AG10803 (cell line): ENCODE measurements around the gene DNHD1.

Source experiments
- DNase-seq: peaks from one replicate; pipeline ENCODE4 v3.0.0; 2010; ENCODE audit warnings: low read depth
- H3K4me3 ChIP-seq: 2 replicates; pipeline ENCODE4 v1.5.1; 2011; ENCODE audit warnings: mild to moderate bottlenecking, low read length, control low read depth
- CTCF ChIP-seq: conservative IDR thresholded peaks from 2 replicates; pipeline ENCODE4 v1.5.1; 2011; ENCODE audit warnings: mild to moderate bottlenecking, low read length, control low read depth, inconsistent platforms

The DNHD1 gene

DNA sequence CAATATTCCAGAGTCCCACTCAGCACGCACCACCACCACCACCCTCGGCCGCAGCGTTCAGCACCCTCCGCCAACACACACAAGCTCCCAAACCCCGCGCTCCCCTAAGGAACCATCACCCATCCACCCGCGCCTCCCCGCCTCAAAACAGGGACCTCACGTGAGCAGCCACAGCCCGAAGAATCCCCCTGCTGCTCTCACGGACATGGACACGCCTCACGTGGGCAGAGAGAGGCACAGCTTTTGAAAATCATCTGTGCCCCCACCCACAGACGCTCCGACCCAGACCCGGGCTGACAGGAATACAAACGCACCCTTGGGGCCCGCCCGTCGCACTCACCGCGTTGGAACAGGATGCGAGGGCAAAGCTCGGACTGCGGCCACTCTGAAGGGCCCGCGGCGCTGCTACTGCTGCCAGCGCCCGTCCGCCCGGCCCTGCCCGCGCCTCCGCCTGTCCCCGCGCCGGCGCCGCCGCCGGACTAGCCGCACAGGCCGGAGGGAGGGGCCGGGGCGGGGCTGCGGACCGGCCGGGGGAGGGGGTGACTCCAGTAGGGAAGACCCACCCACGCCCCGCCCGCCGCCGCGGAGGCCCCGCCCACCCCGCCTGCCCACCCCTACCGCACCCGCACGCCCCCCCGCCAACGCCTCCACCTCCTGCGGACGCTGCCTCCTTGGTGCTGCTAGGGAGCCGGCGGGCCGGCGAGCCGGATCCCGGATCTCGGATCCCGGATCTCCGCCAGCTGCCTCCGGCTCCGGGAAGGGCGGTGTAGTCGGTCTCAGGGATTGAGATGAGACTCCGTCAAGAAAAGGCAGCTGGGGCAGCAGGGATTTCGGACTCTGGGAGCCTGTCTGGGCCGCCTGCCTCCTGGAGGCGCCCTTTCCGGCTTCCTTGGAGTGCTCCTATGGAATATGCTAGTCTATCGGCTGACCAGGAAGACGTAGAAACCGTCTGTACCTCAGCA, 23.3 kb upstream of the DNHD1 start, which contains the start of gene TRIM3:
Gene TRIM3, minus strand, starts transcription at position 491 of the 962 bp plus-strand sequence. CDS start 8,246 bp downstream, outside the sequence.
- TF ChIP-seq CTCF, result peak; percentile 51
- H3K4me3 ChIP-seq, result peak within 1 kb of the TSS; percentile 90
- DNase-seq, result peak; percentile 87

GRCh38 chr11:6474413-6474792, 22.7 kb upstream of the DNHD1 start:
- TF ChIP-seq CTCF, result no peak
- H3K4me3 ChIP-seq, result peak overlapping the region; percentile 72
- no peak for DNase-seq

- TF ChIP-seq CTCF, result no peak
- H3K4me3 ChIP-seq, result peak overlapping the region; percentile 72
Measured at GRCh38 chr11:6474806-6475500, 22.1 kb upstream of the DNHD1 start.

GRCh38 chr11:6475936-6476335, 21.1 kb upstream of the DNHD1 start:
- TF ChIP-seq CTCF, result no peak
- DNase-seq, result no peak
- no peak overlapping the region for H3K4me3 ChIP-seq

More at GRCh38 chr11:6474806-6475500, 22.1 kb upstream of the DNHD1 start:
- DNase-seq, result no peak

DNA sequence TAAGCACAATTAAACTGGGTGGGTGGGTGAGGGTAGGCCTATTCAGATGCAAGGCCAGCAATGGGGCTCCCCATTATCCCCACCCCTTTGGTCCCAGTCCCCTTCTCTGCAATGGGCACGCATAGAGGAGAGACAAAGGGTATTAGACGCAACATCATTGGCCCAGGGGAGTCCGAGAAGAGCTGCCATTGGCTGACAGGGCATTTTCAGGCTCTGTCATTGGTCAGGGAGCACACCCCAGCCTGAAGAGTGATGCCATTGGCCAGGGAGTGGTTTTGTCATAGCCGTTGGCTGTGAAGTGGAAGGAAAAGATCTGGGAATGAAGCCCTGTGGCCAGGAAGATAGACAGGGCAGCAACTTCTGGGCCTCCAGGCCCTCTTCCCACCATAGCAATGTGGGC, 20.5 kb upstream of the DNHD1 start:
- TF ChIP-seq CTCF, result no peak
- no peak for DNase-seq
- no peak overlapping the region for H3K4me3 ChIP-seq

GRCh38 chr11:6480299-6480914, 16.7 kb upstream of the DNHD1 start:
- no peak for TF ChIP-seq CTCF
- peak; percentile 11 for DNase-seq

More at GRCh38 chr11:6480299-6480914, 16.7 kb upstream of the DNHD1 start:
- peak overlapping the region; percentile 99 for H3K4me3 ChIP-seq
